DOHH2 (cell line): ENCODE results near the gene GBF1.

Experiments used
- EZH2phosphoT487 ChIP-seq: fragments of 200-600 bp; sonication (generic); IDR thresholded peaks from 2 replicates; pipeline ENCODE4 v1.6.1; 2017; ENCODE audit warnings: borderline replicate concordance, mild to moderate bottlenecking, antibody characterized with exemption, low read length, moderate library complexity, mixed read lengths
- TF ChIP-seq, protein P1 (sequence below): fragments of 200-600 bp; sonication (generic); IDR thresholded peaks from one replicate; pipeline ENCODE4 v1.5.1; 2014; ENCODE audit warnings: antibody characterized with exemption, mild to moderate bottlenecking, low read depth, low read length; ENCODE audit not compliant: poor library complexity, severe bottlenecking

DNA sequence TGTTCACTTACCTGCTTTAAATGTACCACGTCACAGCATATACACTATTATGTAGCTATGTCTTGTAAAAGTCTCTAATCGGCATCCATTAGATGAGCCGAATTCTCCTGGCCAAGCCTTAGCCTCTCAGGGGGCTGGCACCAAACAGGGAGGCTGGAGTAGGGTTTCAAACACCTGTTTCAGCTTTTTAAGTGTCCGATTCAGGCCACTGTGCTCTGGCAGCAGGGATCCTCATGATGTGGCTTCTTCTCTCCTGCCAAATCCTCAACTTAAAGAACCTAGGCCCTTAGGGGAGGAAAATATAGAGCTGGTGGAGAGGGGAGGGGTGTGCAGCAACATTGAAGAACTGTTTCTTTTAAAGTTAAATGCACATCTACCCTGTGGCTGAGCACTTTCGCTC, 81.7 kb downstream of the GBF1 start:
- TF ChIP-seq, protein P1, sequence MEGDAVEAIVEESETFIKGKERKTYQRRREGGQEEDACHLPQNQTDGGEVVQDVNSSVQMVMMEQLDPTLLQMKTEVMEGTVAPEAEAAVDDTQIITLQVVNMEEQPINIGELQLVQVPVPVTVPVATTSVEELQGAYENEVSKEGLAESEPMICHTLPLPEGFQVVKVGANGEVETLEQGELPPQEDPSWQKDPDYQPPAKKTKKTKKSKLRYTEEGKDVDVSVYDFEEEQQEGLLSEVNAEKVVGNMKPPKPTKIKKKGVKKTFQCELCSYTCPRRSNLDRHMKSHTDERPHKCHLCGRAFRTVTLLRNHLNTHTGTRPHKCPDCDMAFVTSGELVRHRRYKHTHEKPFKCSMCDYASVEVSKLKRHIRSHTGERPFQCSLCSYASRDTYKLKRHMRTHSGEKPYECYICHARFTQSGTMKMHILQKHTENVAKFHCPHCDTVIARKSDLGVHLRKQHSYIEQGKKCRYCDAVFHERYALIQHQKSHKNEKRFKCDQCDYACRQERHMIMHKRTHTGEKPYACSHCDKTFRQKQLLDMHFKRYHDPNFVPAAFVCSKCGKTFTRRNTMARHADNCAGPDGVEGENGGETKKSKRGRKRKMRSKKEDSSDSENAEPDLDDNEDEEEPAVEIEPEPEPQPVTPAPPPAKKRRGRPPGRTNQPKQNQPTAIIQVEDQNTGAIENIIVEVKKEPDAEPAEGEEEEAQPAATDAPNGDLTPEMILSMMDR = no peak
- no peak for TF ChIP-seq EZH2phosphoT487
